GM12878 (cell line): ENCODE measurements around the gene BDNF. TPM values are rescaled to one million over a fixed set of nuclear protein-coding genes. Genes with fewer than 3 reads are reported as not detected.

ENCODE experiments used
- ATAC-seq: fragments of 200-7000 bp; cut with Tn5 transposase; 3 replicates; pipeline ENCODE4 v1.9.1; 2020; ENCODE audit warnings: mild to moderate bottlenecking, moderate library complexity
- BruUV-seq: library from RNA; stranded (reverse); fragments of 400-500 nt; replicated peaks from 2 replicates; lab custom pipeline; 2021; lab: Mats Ljungman, UMichigan
- CTCF ChIA-PET: fragments of 300-600 bp; sonication (Branson Sonifier 250); formaldehyde crosslinking; extraction: SDS; loops from one replicate; lab custom pipeline; 2021; ENCODE audit warnings: inconsistent platforms; lab: Yijun Ruan, JAX
- POLR2A ChIA-PET: fragments of 350-600 bp; formaldehyde crosslinking; extraction: SDS; loops from one replicate; lab custom pipeline; 2021; ENCODE audit warnings: inconsistent platforms; lab: Charles Lee
- RAD21 ChIA-PET: fragments of 300-600 bp; sonication (Branson Sonifier 250); formaldehyde crosslinking; loops from one replicate; lab custom pipeline; 2023; ENCODE audit warnings: antibody characterized with exemption; ENCODE audit not compliant: unreplicated experiment; lab: Charles Lee
- SMC1A ChIA-PET: fragments of 300-600 bp; sonication (Branson Sonifier 250); formaldehyde crosslinking; loops from one replicate; lab custom pipeline; 2023; ENCODE audit not compliant: unreplicated experiment, uncharacterized antibody; lab: Charles Lee
- DNase-seq: peaks from one replicate; pipeline ENCODE4 v3.0.0-alpha.2; 2011; ENCODE audit warnings: low read depth, low spot score
- FAIRE-seq: peaks from 3 replicates; lab custom pipeline; 2011; peaks lifted over from hg19 to GRCh38; lab: Jason Lieb, UNC
- H2AFZ ChIP-seq: 2 replicates; pipeline ENCODE4 v1.6.0; 2011; ENCODE audit warnings: low read depth, low read length, control low read depth; ENCODE audit not compliant: control insufficient read depth
- H3K27ac ChIP-seq: 2 replicates; pipeline ENCODE4 v1.5.1; 2011; ENCODE audit warnings: control low read depth; ENCODE audit not compliant: control insufficient read depth, insufficient read depth
- H3K27me3 ChIP-seq, 2 experiments: replicated peaks in 1 of 2; 2 replicates each; pipeline versions ENCODE4 v1.6.0 to v1.6.1; 2011; ENCODE audit warnings: low read length in 1 of 2; ENCODE audit not compliant: control insufficient read depth in 2 of 2, insufficient read depth in 2 of 2
- H3K36me3 ChIP-seq, 2 experiments: 2 replicates each; pipeline ENCODE4 v1.5.1; 2011; ENCODE audit warnings: low read length in 1 of 2; ENCODE audit not compliant: control insufficient read depth in 2 of 2, insufficient read depth in 2 of 2
- H3K4me1 ChIP-seq: 2 replicates; pipeline ENCODE4 v1.6.1; 2011; ENCODE audit warnings: mild to moderate bottlenecking, low read length, moderate library complexity, mixed read lengths; ENCODE audit not compliant: control insufficient read depth, insufficient read depth
- H3K4me2 ChIP-seq: 2 replicates; pipeline ENCODE4 v1.6.0; 2011; ENCODE audit warnings: control low read depth; ENCODE audit not compliant: control insufficient read depth, insufficient read depth
- H3K4me3 ChIP-seq: fragments of 200-600 bp; sonication (generic); 2 replicates; pipeline ENCODE4 v1.5.1; 2016
- H3K79me2 ChIP-seq: 2 replicates; pipeline ENCODE4 v1.6.0; 2011; ENCODE audit warnings: low read length; ENCODE audit not compliant: control insufficient read depth, insufficient read depth
- H3K9ac ChIP-seq: 2 replicates; pipeline ENCODE4 v1.8.0; 2011; ENCODE audit warnings: low read length, control low read depth, mixed read lengths; ENCODE audit not compliant: control insufficient read depth, insufficient read depth
- H3K9me3 ChIP-seq: replicated peaks from 3 replicates; pipeline ENCODE4 v1.5.1; 2011; ENCODE audit warnings: mild to moderate bottlenecking, low read length; ENCODE audit not compliant: control insufficient read depth, insufficient read depth
- H4K20me1 ChIP-seq: 2 replicates; pipeline ENCODE4 v1.6.0; 2011; ENCODE audit not compliant: control insufficient read depth, insufficient read depth
- CBFB ChIP-seq: IDR thresholded peaks from 2 replicates; pipeline ENCODE4 v1.6.1; 2016; ENCODE audit warnings: antibody characterized with exemption, low read depth
- CEBPB ChIP-seq, 2 experiments: fragments of 150-350 bp in 1 of 2; IDR thresholded peaks; 2 replicates each; pipeline ENCODE4 v1.6.1; 2012 to 2014; ENCODE audit warnings: low read depth in 2 of 2, low read length in 2 of 2, borderline replicate concordance in 1 of 2, inconsistent platforms in 1 of 2
- E4F1 ChIP-seq: fragments of 450-650 bp; IDR thresholded peaks from 2 replicates; pipeline ENCODE4 v1.6.1; 2018; ENCODE audit warnings: borderline replicate concordance, mild to moderate bottlenecking; ENCODE audit not compliant: partially characterized antibody
- EZH2 ChIP-seq: IDR thresholded peaks from 2 replicates; pipeline ENCODE4 v1.6.1; 2012; ENCODE audit warnings: low read depth, mild to moderate bottlenecking, control low read depth, inconsistent platforms, low read length, borderline replicate concordance; ENCODE audit not compliant: control insufficient read depth
- JUNB ChIP-seq: IDR thresholded peaks from 2 replicates; pipeline ENCODE4 v1.6.1; 2016; ENCODE audit warnings: antibody characterized with exemption, mild to moderate bottlenecking
- MEF2B ChIP-seq: fragments of 450-650 bp; IDR thresholded peaks from 2 replicates; pipeline ENCODE4 v1.6.1; 2018; ENCODE audit warnings: mild to moderate bottlenecking, moderate library complexity; ENCODE audit not compliant: partially characterized antibody, poor library complexity, severe bottlenecking
- NBN ChIP-seq: fragments of 450-650 bp; IDR thresholded peaks from 2 replicates; pipeline ENCODE4 v1.6.1; 2016
- PRDM15 ChIP-seq: fragments of 450-650 bp; formaldehyde crosslinking; IDR thresholded peaks from 2 replicates; pipeline ENCODE4 v1.4.0; 2020; ENCODE audit warnings: mild to moderate bottlenecking, moderate library complexity
- RB1 ChIP-seq: fragments of 450-650 bp; formaldehyde crosslinking; IDR thresholded peaks from 2 replicates; pipeline ENCODE4 v1.6.1; 2017; ENCODE audit warnings: mild to moderate bottlenecking, borderline replicate concordance
- SMC3 ChIP-seq: IDR thresholded peaks from 2 replicates; pipeline ENCODE4 v1.6.1; 2011; ENCODE audit warnings: low read length, improper control_type of control experiment, borderline replicate concordance
- STAT1 ChIP-seq: fragments of 450-650 bp; conservative IDR thresholded peaks from 2 replicates; pipeline ENCODE4 v1.6.1; 2014; ENCODE audit warnings: antibody characterized with exemption, mild to moderate bottlenecking
- STAT3 ChIP-seq: IDR thresholded peaks from 2 replicates; pipeline ENCODE4 v1.6.1; 2011; ENCODE audit warnings: low read depth, low read length, improper control_type of control experiment
- WGBS: methylation state at CpG from one replicate; pipeline ENCODE4 v1.1.6; 2016; ENCODE audit warnings: low lambda C conversion rate; ENCODE audit not compliant: insufficient replicate concordance, insufficient coverage; ENCODE audit errors: missing lambda C conversion rate; 5-methylcytosine and 5-hydroxymethylcytosine counted together
- in situ Hi-C: fragments of 300-500 bp; cut with MboI; formaldehyde crosslinking; loops from 9 replicates; pipeline ENCODE4 v1.14.3; 2018; ENCODE audit warnings: mixed read lengths
- intact Hi-C: fragments of 100-400 bp; cut with micrococcal nuclease; formaldehyde crosslinking; loops from one replicate; pipeline ENCODE4 v1.14.2; 2022; ENCODE audit not compliant: unreplicated experiment
- polyA plus RNA-seq, 11 experiments: library from polyadenylated mRNA; depleted of rRNA in 4 of 11; unstranded in 6 of 11; stranded (reverse) in 5 of 11; fragments of >200 nt; fragmentation: Nextera tagmentation in 4 of 11; fragmentation: Illumina TruSeq in 1 of 11; extraction: Ambion mirVana in 4 of 11; extraction: Trizol in 1 of 11; gene quantifications; 1 replicate in 1 of 11; 2 replicates in 10 of 11; pipeline versions ENCODE4 v1.2.1 to v1.2.3, GENCODE V29; 2011 to 2016; ENCODE audit warnings: inconsistent platforms in 2 of 11, missing spikeins in 2 of 11, low read depth in 1 of 11
- total RNA-seq, 4 experiments: library from RNA; depleted of rRNA in 3 of 4; stranded (reverse); fragments of >200 nt in 3 of 4; fragmentation: Illumina TruSeq in 1 of 4; extraction: Trizol in 1 of 4; gene quantifications; 2 replicates each; pipeline versions ENCODE4 v1.2.1 to v1.2.3, GENCODE V29; 2013 to 2021
- TF ChIP-seq, protein P1 (sequence below): IDR thresholded peaks from 2 replicates; pipeline ENCODE4 v1.6.1; 2011; ENCODE audit warnings: low read depth, low read length, improper control_type of control experiment, borderline replicate concordance
- TF ChIP-seq, protein P2 (sequence below): fragments of 450-650 bp; IDR thresholded peaks from 2 replicates; pipeline ENCODE4 v1.6.1; 2017; ENCODE audit warnings: antibody characterized with exemption, mild to moderate bottlenecking, moderate library complexity

The BDNF gene
- total and polyA plus RNA-seq, 10 of the 15 experiments (the other 5 are each of a cell fraction or from before 2014, with no cell fraction given) = 0.02 to 0.24 (median 0.06) TPM; not detected in 2

DNA sequence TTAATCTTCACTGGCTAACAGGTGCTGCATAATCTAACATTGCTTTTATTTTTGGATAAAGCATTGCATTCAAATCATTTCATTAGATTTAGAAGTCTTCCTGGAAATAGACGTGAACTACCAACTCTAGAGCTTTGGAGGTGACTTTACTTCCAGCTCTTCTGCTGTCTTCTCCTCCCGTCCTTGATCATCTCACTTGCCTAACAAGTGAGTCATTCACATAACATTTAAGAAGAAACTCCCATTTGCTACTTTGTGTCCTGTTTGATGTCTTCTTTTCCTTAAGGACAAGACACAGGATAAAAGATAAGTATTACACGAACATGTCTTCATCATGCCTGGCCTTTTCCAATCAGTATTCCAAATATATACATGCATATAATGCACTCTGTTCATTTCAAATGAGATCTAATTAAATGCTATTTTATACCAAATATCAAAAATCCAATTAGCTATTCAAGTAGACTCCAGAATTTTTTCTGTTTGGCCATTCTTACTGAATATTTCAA is 88.3 kb downstream of the BDNF start:
- no peaks in the 10 kb centered on the region for H3K27me3 ChIP-seq
- DNase-seq = no peak
- no peaks in the 10 kb centered on the region for H3K9me3 ChIP-seq
- no peak overlapping the region for H3K4me3 ChIP-seq
- H3K79me2 ChIP-seq = no peaks in the 10 kb centered on the region
- ChIA-PET CTCF (no interaction called here), RAD21 (no interaction called here), SMC1A (no interaction called here), POLR2A (no interaction called here)
- no peaks in the 10 kb centered on the region for H3K36me3 ChIP-seq
- no peak for FAIRE-seq
- H3K4me1 ChIP-seq = no peaks in the 10 kb centered on the region
- 7% methylated on average over 3 of the region's 3 CpGs for WGBS
- no peak overlapping the region for H3K9ac ChIP-seq
- H2AFZ ChIP-seq = no peak overlapping the region
- TF ChIP-seq EZH2 (no peak), CBFB (no peak), RB1 (no peak), JUNB (no peak), STAT1 (no peak), MEF2B (no peak), SMC3 (no peak), NBN (no peak), CEBPB (IDR thresholded peaks at IDR 0.05; ENCODE audit: borderline replicate concordance in 1 of 2, low read depth in 2 of 2, low read length in 2 of 2) (no peak), STAT3 (no peak), E4F1 (no peak), PRDM15 (CRISPR knock-in tag) (no peak)
- TF ChIP-seq, protein P1, sequence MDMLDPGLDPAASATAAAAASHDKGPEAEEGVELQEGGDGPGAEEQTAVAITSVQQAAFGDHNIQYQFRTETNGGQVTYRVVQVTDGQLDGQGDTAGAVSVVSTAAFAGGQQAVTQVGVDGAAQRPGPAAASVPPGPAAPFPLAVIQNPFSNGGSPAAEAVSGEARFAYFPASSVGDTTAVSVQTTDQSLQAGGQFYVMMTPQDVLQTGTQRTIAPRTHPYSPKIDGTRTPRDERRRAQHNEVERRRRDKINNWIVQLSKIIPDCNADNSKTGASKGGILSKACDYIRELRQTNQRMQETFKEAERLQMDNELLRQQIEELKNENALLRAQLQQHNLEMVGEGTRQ = no peak
- TF ChIP-seq, protein P2, sequence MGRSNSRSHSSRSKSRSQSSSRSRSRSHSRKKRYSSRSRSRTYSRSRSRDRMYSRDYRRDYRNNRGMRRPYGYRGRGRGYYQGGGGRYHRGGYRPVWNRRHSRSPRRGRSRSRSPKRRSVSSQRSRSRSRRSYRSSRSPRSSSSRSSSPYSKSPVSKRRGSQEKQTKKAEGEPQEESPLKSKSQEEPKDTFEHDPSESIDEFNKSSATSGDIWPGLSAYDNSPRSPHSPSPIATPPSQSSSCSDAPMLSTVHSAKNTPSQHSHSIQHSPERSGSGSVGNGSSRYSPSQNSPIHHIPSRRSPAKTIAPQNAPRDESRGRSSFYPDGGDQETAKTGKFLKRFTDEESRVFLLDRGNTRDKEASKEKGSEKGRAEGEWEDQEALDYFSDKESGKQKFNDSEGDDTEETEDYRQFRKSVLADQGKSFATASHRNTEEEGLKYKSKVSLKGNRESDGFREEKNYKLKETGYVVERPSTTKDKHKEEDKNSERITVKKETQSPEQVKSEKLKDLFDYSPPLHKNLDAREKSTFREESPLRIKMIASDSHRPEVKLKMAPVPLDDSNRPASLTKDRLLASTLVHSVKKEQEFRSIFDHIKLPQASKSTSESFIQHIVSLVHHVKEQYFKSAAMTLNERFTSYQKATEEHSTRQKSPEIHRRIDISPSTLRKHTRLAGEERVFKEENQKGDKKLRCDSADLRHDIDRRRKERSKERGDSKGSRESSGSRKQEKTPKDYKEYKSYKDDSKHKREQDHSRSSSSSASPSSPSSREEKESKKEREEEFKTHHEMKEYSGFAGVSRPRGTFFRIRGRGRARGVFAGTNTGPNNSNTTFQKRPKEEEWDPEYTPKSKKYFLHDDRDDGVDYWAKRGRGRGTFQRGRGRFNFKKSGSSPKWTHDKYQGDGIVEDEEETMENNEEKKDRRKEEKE = no peak
- intact Hi-C loops (no loop called here), in situ Hi-C loops (no loop called here)
- no peak overlapping the region for H3K4me2 ChIP-seq
- BruUV-seq = no TSS peak
- ATAC-seq = no peak
- no peaks in the 10 kb centered on the region for H4K20me1 ChIP-seq
- no peak overlapping the region for H3K27ac ChIP-seq
